Panc1 (cell line): ENCODE results near the gene DNM1. TPM values are rescaled to one million over a fixed set of nuclear protein-coding genes. Genes with fewer than 3 reads are reported as not detected.

Experiments used
- ATAC-seq: fragments of 200-7000 bp; cut with Tn5 transposase; 2 replicates; pipeline ENCODE4 v1.9.1; 2020; ENCODE audit warnings: mild to moderate bottlenecking, moderate library complexity
- BruUV-seq: library from RNA; stranded (reverse); fragments of 400-500 nt; replicated peaks from 2 replicates; lab custom pipeline; 2021; lab: Mats Ljungman, UMichigan
- CTCF ChIA-PET: fragments of 300-600 bp; sonication (Branson Sonifier 250); formaldehyde crosslinking; loops from one replicate; lab custom pipeline; 2022; ENCODE audit warnings: antibody characterized with exemption; lab: Charles Lee
- POLR2A ChIA-PET: fragments of 300-600 bp; sonication (Branson Sonifier 250); formaldehyde crosslinking; loops from one replicate; lab custom pipeline; 2022; ENCODE audit warnings: antibody characterized with exemption; lab: Charles Lee
- DNase-seq: peaks from one replicate; pipeline ENCODE4 v3.0.0-alpha.2; 2010; ENCODE audit warnings: low read depth, low spot score
- H3K27ac ChIP-seq: 2 replicates; pipeline ENCODE4 v1.5.1; 2011; ENCODE audit warnings: mild to moderate bottlenecking, low read length, inconsistent platforms
- H3K27me3 ChIP-seq: fragments of 200-500 bp; sonication (Bioruptor generic); 2 replicates; pipeline ENCODE4 v1.6.0; 2014; ENCODE audit warnings: low read length, inconsistent platforms; ENCODE audit not compliant: control insufficient read depth, insufficient read depth
- H3K36me3 ChIP-seq: fragments of 200-500 bp; sonication (Bioruptor generic); 2 replicates; pipeline ENCODE4 v1.5.1; 2014; ENCODE audit warnings: inconsistent platforms, mild to moderate bottlenecking, low read length, moderate library complexity; ENCODE audit not compliant: control insufficient read depth, insufficient read depth
- H3K4me1 ChIP-seq: 2 replicates; pipeline ENCODE4 v1.5.1; 2011; ENCODE audit warnings: inconsistent platforms, mild to moderate bottlenecking, low read length, moderate library complexity; ENCODE audit not compliant: control insufficient read depth, insufficient read depth
- H3K4me3 ChIP-seq, 2 experiments: 2 replicates each; pipeline ENCODE4 v1.5.1; 2011 to 2012; ENCODE audit warnings: low read depth in 2 of 2, low read length in 2 of 2, mild to moderate bottlenecking in 2 of 2, inconsistent platforms in 1 of 2, moderate library complexity in 1 of 2
- H3K9me3 ChIP-seq: fragments of 200-500 bp; sonication (Bioruptor generic); 2 replicates; pipeline ENCODE4 v1.5.1; 2014; ENCODE audit warnings: low read depth, mild to moderate bottlenecking, inconsistent platforms, low read length, moderate library complexity; ENCODE audit not compliant: control insufficient read depth, insufficient read depth
- CTCF ChIP-seq: fragments of 450-650 bp; IDR thresholded peaks from 2 replicates; pipeline ENCODE4 v1.5.1; 2017; ENCODE audit warnings: mild to moderate bottlenecking
- POLR2AphosphoS5 ChIP-seq: IDR thresholded peaks from 2 replicates; pipeline ENCODE4 v1.6.1; 2012; ENCODE audit warnings: mild to moderate bottlenecking, low read depth, low read length, moderate library complexity
- SIN3A ChIP-seq: IDR thresholded peaks from 2 replicates; pipeline ENCODE4 v1.6.1; 2012; ENCODE audit warnings: low read depth, mild to moderate bottlenecking, low read length, moderate library complexity, borderline replicate concordance; ENCODE audit not compliant: insufficient read depth
- TCF7L2 ChIP-seq: IDR thresholded peaks from 2 replicates; pipeline ENCODE4 v1.6.1; 2011; ENCODE audit warnings: mild to moderate bottlenecking, low read depth, low read length, inconsistent platforms
- in situ Hi-C: cut with HindIII; loops from 2 replicates; pipeline ENCODE4 v1.10.0; 2016; ENCODE audit warnings: low sequenced_read_pairs, low pct_unique_long_range_greater_than_20kb
- intact Hi-C: fragments of 100-400 bp; cut with micrococcal nuclease; formaldehyde crosslinking; loops from one replicate; pipeline ENCODE4 v1.10.0; 2022; ENCODE audit not compliant: unreplicated experiment
- total RNA-seq: library from RNA; stranded (reverse); gene quantifications from one replicate; pipeline ENCODE4 v1.2.1, GENCODE V29; 2021; ENCODE audit not compliant: unreplicated experiment
- TF ChIP-seq, protein P1 (sequence below), 2 experiments: IDR thresholded peaks; 2 replicates each; pipeline ENCODE4 v1.6.1; 2011 to 2012; ENCODE audit warnings: low read depth in 2 of 2, control low read depth in 1 of 2, low read length in 1 of 2, mild to moderate bottlenecking in 1 of 2, moderate library complexity in 1 of 2; ENCODE audit not compliant: insufficient read depth in 1 of 2

The DNM1 gene
- total RNA-seq, 1 experiment from 2014 or later: 18.7 TPM

DNA sequence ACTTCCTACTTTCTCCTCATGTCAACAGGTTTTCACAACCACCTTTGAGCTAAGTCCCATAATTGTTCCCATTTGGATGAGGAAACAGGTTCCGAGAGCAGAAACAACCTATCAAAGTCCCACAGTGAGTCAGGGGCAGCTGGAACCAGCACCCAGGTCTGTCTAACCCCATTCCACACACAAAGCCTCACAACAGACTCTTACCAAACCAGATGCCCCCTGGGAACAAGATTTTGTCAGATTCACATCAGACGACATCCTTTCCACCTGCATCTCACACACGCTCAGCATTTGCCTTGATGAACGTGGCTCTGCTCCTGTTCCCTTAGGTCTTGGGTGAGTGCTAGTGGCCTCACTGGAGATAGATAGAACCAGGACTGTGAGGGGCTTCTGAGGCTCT, 89.9 kb downstream of the DNM1 start:
- in situ Hi-C loops (no loop called here), intact Hi-C loops (loop anchor here (10.0 kb wide), 2 partner anchors 52 to 122 kb away; partner anchors contain the start of gene SLC27A4)
- ChIA-PET POLR2A (no interaction called here), CTCF (interaction anchor here (0.6 kb wide), 2 partner anchors 44 to 303 kb away, joined by 5 to 7 read pairs; no protein-coding TSS in a partner anchor)
- H3K27ac ChIP-seq: no peak overlapping the region
- BruUV-seq: no TSS peak
- no peak overlapping the region for H3K4me3 ChIP-seq
- no peaks in the 10 kb centered on the region for H3K9me3 ChIP-seq
- H3K27me3 ChIP-seq: no peaks in the 10 kb centered on the region
- H3K36me3 ChIP-seq: no peaks in the 10 kb centered on the region
- ATAC-seq: no peak
- TF ChIP-seq CTCF (no peak), POLR2AphosphoS5 (no peak), TCF7L2 (no peak), SIN3A (no peak)
- TF ChIP-seq, protein P1, sequence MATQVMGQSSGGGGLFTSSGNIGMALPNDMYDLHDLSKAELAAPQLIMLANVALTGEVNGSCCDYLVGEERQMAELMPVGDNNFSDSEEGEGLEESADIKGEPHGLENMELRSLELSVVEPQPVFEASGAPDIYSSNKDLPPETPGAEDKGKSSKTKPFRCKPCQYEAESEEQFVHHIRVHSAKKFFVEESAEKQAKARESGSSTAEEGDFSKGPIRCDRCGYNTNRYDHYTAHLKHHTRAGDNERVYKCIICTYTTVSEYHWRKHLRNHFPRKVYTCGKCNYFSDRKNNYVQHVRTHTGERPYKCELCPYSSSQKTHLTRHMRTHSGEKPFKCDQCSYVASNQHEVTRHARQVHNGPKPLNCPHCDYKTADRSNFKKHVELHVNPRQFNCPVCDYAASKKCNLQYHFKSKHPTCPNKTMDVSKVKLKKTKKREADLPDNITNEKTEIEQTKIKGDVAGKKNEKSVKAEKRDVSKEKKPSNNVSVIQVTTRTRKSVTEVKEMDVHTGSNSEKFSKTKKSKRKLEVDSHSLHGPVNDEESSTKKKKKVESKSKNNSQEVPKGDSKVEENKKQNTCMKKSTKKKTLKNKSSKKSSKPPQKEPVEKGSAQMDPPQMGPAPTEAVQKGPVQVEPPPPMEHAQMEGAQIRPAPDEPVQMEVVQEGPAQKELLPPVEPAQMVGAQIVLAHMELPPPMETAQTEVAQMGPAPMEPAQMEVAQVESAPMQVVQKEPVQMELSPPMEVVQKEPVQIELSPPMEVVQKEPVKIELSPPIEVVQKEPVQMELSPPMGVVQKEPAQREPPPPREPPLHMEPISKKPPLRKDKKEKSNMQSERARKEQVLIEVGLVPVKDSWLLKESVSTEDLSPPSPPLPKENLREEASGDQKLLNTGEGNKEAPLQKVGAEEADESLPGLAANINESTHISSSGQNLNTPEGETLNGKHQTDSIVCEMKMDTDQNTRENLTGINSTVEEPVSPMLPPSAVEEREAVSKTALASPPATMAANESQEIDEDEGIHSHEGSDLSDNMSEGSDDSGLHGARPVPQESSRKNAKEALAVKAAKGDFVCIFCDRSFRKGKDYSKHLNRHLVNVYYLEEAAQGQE (IDR thresholded peaks at IDR 0.05; ENCODE audit: insufficient read depth in 1 of 2, low read depth in 2 of 2, low read length in 1 of 2): no peak
- no peak for DNase-seq
- peaks cover 3% of the 10 kb centered on the region for H3K4me1 ChIP-seq

- no peak for ATAC-seq
- intact Hi-C loops: loop anchor here (10.0 kb wide), 2 partner anchors 51 to 121 kb away; partner anchors contain the start of gene SLC27A4
- TF ChIP-seq TCF7L2: no peak
- TF ChIP-seq POLR2AphosphoS5: no peak
- no peak for TF ChIP-seq CTCF
- TF ChIP-seq, protein P1 (IDR thresholded peaks at IDR 0.05; ENCODE audit: insufficient read depth in 1 of 2, low read depth in 2 of 2, low read length in 1 of 2): no peak
- DNase-seq: no peak
- no peak overlapping the region for H3K4me3 ChIP-seq
- POLR2A ChIA-PET: no interaction called here
- CTCF ChIA-PET: no interaction called here
- H3K27me3 ChIP-seq: no peaks in the 10 kb centered on the region
- in situ Hi-C loops: no loop called here
- H3K4me1 ChIP-seq: peaks cover 3% of the 10 kb centered on the region
- no peaks in the 10 kb centered on the region for H3K9me3 ChIP-seq
- H3K36me3 ChIP-seq: no peaks in the 10 kb centered on the region
- no TSS peak for BruUV-seq
- no peak overlapping the region for H3K27ac ChIP-seq
These were observed 91.0 kb downstream of the DNM1 start for GRCh38 chr9:128294142-128294541.
